ENCODE data around the gene TAF1A.

TAF1A gene

GRCh38 chr1:222594789-222595188 lies 5.1 kb upstream of the TAF1A start:
- 83% methylated on average over 1 of the region's 3 CpGs for WGBS
- Histone ChIP-seq H3K4me1 (ENCODE audit: insufficient read depth, low read length) (no peaks in the 10 kb centered on the region; the same call in 1 of the 2 replicates), H3K9ac (ENCODE audit: low read depth, low read length) (no peak overlapping the region), H3K4me3 (ENCODE audit: low read length) (no peak overlapping the region), H3K27me3 (ENCODE audit: insufficient read depth, low read length) (peaks cover 31% of the 10 kb centered on the region; the same call in 1 of the 2 replicates), H3K9me3 (ENCODE audit: insufficient read depth, low read depth, low read length) (peaks cover 5% of the 10 kb centered on the region; the same call in 1 of the 2 replicates), H3K36me3 (ENCODE audit: insufficient read depth, low read length) (no peaks in the 10 kb centered on the region), H3K27ac (ENCODE audit: low read depth, low read length) (no peak overlapping the region)

GRCh38 chr1:222592171-222592570 lies 2.4 kb upstream of the TAF1A start:
- no peak overlapping the region for H3K4me3 ChIP-seq (ENCODE audit: low read length)
- H3K9me3 ChIP-seq (ENCODE audit: insufficient read depth, low read depth, low read length) = peaks cover 5% of the 10 kb centered on the region; the same call in 1 of the 2 replicates
- peaks cover 14% of the 10 kb centered on the region; the same call in 1 of the 2 replicates for H3K27me3 ChIP-seq (ENCODE audit: insufficient read depth, low read length)
- no peak overlapping the region for H3K27ac ChIP-seq (ENCODE audit: low read depth, low read length)
- peaks cover 4% of the 10 kb centered on the region; the same call in 1 of the 2 replicates for H3K4me1 ChIP-seq (ENCODE audit: insufficient read depth, low read length)
- H3K36me3 ChIP-seq (ENCODE audit: insufficient read depth, low read length) = peaks cover 11% of the 10 kb centered on the region
- WGBS = 81% methylated on average over 3 of the region's 3 CpGs
- H3K9ac ChIP-seq (ENCODE audit: low read depth, low read length) = no peak overlapping the region

GRCh38 chr1:222588135-222588534 lies 1.6 kb downstream of the TAF1A start:
- Histone ChIP-seq H3K4me1 (ENCODE audit: insufficient read depth, low read length) (peaks cover 4% of the 10 kb centered on the region; the same call in 1 of the 2 replicates), H3K27ac (ENCODE audit: low read depth, low read length) (no peak overlapping the region), H3K4me3 (ENCODE audit: low read length) (peak overlapping the region; percentile 89; the same call in 1 of the 2 replicates), H3K36me3 (ENCODE audit: insufficient read depth, low read length) (peaks cover 49% of the 10 kb centered on the region), H3K9ac (ENCODE audit: low read depth, low read length) (no peak overlapping the region), H3K27me3 (ENCODE audit: insufficient read depth, low read length) (peaks cover 12% of the 10 kb centered on the region; the same call in 1 of the 2 replicates), H3K9me3 (ENCODE audit: insufficient read depth, low read depth, low read length) (no peaks in the 10 kb centered on the region)
- 98% methylated on average over 1 of the region's 1 CpG for WGBS

GRCh38 chr1:222586842-222587241 lies 2.9 kb downstream of the TAF1A start:
- 88% methylated on average over 1 of the region's 2 CpGs for WGBS
- peaks cover 62% of the 10 kb centered on the region for H3K36me3 ChIP-seq (ENCODE audit: insufficient read depth, low read length)

GRCh38 chr1:222583079-222583478 lies 6.7 kb downstream of the TAF1A start:
- Histone ChIP-seq H3K4me1 (ENCODE audit: insufficient read depth, low read length) (no peaks in the 10 kb centered on the region), H3K27ac (ENCODE audit: low read depth, low read length) (no peak overlapping the region), H3K9me3 (ENCODE audit: insufficient read depth, low read depth, low read length) (no peaks in the 10 kb centered on the region), H3K9ac (ENCODE audit: low read depth, low read length) (no peak overlapping the region), H3K4me3 (ENCODE audit: low read length) (no peak overlapping the region), H3K36me3 (ENCODE audit: insufficient read depth, low read length) (peaks cover 88% of the 10 kb centered on the region), H3K27me3 (ENCODE audit: insufficient read depth, low read length) (no peaks in the 10 kb centered on the region)
- WGBS = 94% methylated on average over 5 of the region's 5 CpGs

More at GRCh38 chr1:222586842-222587241, 2.9 kb downstream of the TAF1A start:
- no peak overlapping the region for H3K9ac ChIP-seq (ENCODE audit: low read depth, low read length)
- H3K4me3 ChIP-seq (ENCODE audit: low read length) = no peak overlapping the region
- no peak overlapping the region for H3K27ac ChIP-seq (ENCODE audit: low read depth, low read length)
- H3K9me3 ChIP-seq (ENCODE audit: insufficient read depth, low read depth, low read length) = no peaks in the 10 kb centered on the region
- peaks cover under 1% of the 10 kb centered on the region; the same call in 1 of the 2 replicates for H3K27me3 ChIP-seq (ENCODE audit: insufficient read depth, low read length)
- H3K4me1 ChIP-seq (ENCODE audit: insufficient read depth, low read length) = peaks cover 4% of the 10 kb centered on the region; the same call in 1 of the 2 replicates

GRCh38 chr1:222582099-222582774 lies 7.5 kb downstream of the TAF1A start:
- Histone ChIP-seq H3K27me3 (ENCODE audit: insufficient read depth, low read length) (no peaks in the 10 kb centered on the region), H3K27ac (ENCODE audit: low read depth, low read length) (no peak overlapping the region), H3K4me1 (ENCODE audit: insufficient read depth, low read length) (no peaks in the 10 kb centered on the region), H3K9ac (ENCODE audit: low read depth, low read length) (no peak overlapping the region), H3K4me3 (ENCODE audit: low read length) (no peak overlapping the region), H3K9me3 (ENCODE audit: insufficient read depth, low read depth, low read length) (no peaks in the 10 kb centered on the region), H3K36me3 (ENCODE audit: insufficient read depth, low read length) (peaks cover 89% of the 10 kb centered on the region)
- WGBS = 92% methylated on average over 3 of the region's 4 CpGs

- WGBS = 90% methylated on average over 3 of the region's 3 CpGs
- Histone ChIP-seq H3K9me3 (ENCODE audit: insufficient read depth, low read depth, low read length) (no peaks in the 10 kb centered on the region), H3K27me3 (ENCODE audit: insufficient read depth, low read length) (no peaks in the 10 kb centered on the region), H3K9ac (ENCODE audit: low read depth, low read length) (no peak overlapping the region), H3K4me1 (ENCODE audit: insufficient read depth, low read length) (no peaks in the 10 kb centered on the region), H3K4me3 (ENCODE audit: low read length) (no peak overlapping the region), H3K27ac (ENCODE audit: low read depth, low read length) (no peak overlapping the region), H3K36me3 (ENCODE audit: insufficient read depth, low read length) (peaks cover 90% of the 10 kb centered on the region)
Observed at GRCh38 chr1:222579316-222579715, 10.4 kb downstream of the TAF1A start.

GRCh38 chr1:222570837-222571236 lies 18.9 kb downstream of the TAF1A start:
- WGBS = 100% methylated on average over 1 of the region's 1 CpG

GRCh38 chr1:222561656-222562055 lies 28.1 kb downstream of the TAF1A start:
- Histone ChIP-seq H3K9me3 (ENCODE audit: insufficient read depth, low read depth, low read length) (no peaks in the 10 kb centered on the region), H3K9ac (ENCODE audit: low read depth, low read length) (no peak overlapping the region), H3K4me1 (ENCODE audit: insufficient read depth, low read length) (no peaks in the 10 kb centered on the region), H3K27ac (ENCODE audit: low read depth, low read length) (no peak overlapping the region), H3K27me3 (ENCODE audit: insufficient read depth, low read length) (no peaks in the 10 kb centered on the region), H3K36me3 (ENCODE audit: insufficient read depth, low read length) (peaks cover 80% of the 10 kb centered on the region), H3K4me3 (ENCODE audit: low read length) (no peak overlapping the region)
- WGBS = 100% methylated on average over 1 of the region's 1 CpG

More at GRCh38 chr1:222570837-222571236, 18.9 kb downstream of the TAF1A start:
- no peaks in the 10 kb centered on the region for H3K27me3 ChIP-seq (ENCODE audit: insufficient read depth, low read length)
- no peaks in the 10 kb centered on the region for H3K9me3 ChIP-seq (ENCODE audit: insufficient read depth, low read depth, low read length)
- no peaks in the 10 kb centered on the region for H3K4me1 ChIP-seq (ENCODE audit: insufficient read depth, low read length)
- H3K4me3 ChIP-seq (ENCODE audit: low read length) = no peak overlapping the region
- peaks cover 82% of the 10 kb centered on the region for H3K36me3 ChIP-seq (ENCODE audit: insufficient read depth, low read length)
- no peak overlapping the region for H3K27ac ChIP-seq (ENCODE audit: low read depth, low read length)
- H3K9ac ChIP-seq (ENCODE audit: low read depth, low read length) = no peak overlapping the region

- no peak overlapping the region for H3K4me3 ChIP-seq (ENCODE audit: low read length)
- H3K36me3 ChIP-seq (ENCODE audit: insufficient read depth, low read length) = peaks cover 70% of the 10 kb centered on the region
- H3K27ac ChIP-seq (ENCODE audit: low read depth, low read length) = no peak overlapping the region
- no peak overlapping the region for H3K9ac ChIP-seq (ENCODE audit: low read depth, low read length)
- no peaks in the 10 kb centered on the region for H3K27me3 ChIP-seq (ENCODE audit: insufficient read depth, low read length)
- no peaks in the 10 kb centered on the region for H3K9me3 ChIP-seq (ENCODE audit: insufficient read depth, low read depth, low read length)
- no peaks in the 10 kb centered on the region for H3K4me1 ChIP-seq (ENCODE audit: insufficient read depth, low read length)
- 98% methylated on average over 7 of the region's 7 CpGs for WGBS
Observed at GRCh38 chr1:222557574-222557973, 32.2 kb downstream of the TAF1A start.

- Histone ChIP-seq H3K27ac (ENCODE audit: low read depth, low read length) (no peak overlapping the region), H3K4me1 (ENCODE audit: insufficient read depth, low read length) (no peaks in the 10 kb centered on the region), H3K9me3 (ENCODE audit: insufficient read depth, low read depth, low read length) (no peaks in the 10 kb centered on the region), H3K36me3 (ENCODE audit: insufficient read depth, low read length) (peaks cover 65% of the 10 kb centered on the region), H3K4me3 (ENCODE audit: low read length) (no peak overlapping the region), H3K27me3 (ENCODE audit: insufficient read depth, low read length) (no peaks in the 10 kb centered on the region), H3K9ac (ENCODE audit: low read depth, low read length) (no peak overlapping the region)
- 82% methylated on average over 6 of the region's 6 CpGs for WGBS
Observed at GRCh38 chr1:222557148-222557547, 32.6 kb downstream of the TAF1A start.

Measured in HUES64 (cell line).